ENCODE results near the gene HHIPL1.

GRCh38 chr14:99699085-99699760 lies 54.3 kb downstream of the HHIPL1 start:
- TF ChIP-seq CTCF (IDR thresholded peaks at IDR 0.05) (no peak), EZH2phosphoT487 (IDR thresholded peaks at IDR 0.05) (no peak), EZH2 (IDR thresholded peaks at IDR 0.05) (no peak)
